CD4-positive, alpha-beta T cell (primary cell): ENCODE data around the gene ASB18. TPM values are rescaled to one million over a fixed set of nuclear protein-coding genes. Genes with fewer than 3 reads are reported as not detected.

Experiments used
- ATAC-seq: fragments of 200-7000 bp; cut with Tn5 transposase; one replicate; pipeline ENCODE4 v1.10.0; 2022; ENCODE audit warnings: mild to moderate bottlenecking; ENCODE audit not compliant: poor library complexity
- CTCF ChIA-PET: fragments of 350-600 bp; sonication (Branson Sonifier 250); formaldehyde crosslinking; loops from one replicate; lab custom pipeline; 2021; ENCODE audit warnings: antibody characterized with exemption, inconsistent platforms; lab: Charles Lee
- POLR2A ChIA-PET: fragments of 350-600 bp; sonication (Branson Sonifier 250); formaldehyde crosslinking; loops from one replicate; lab custom pipeline; 2021; ENCODE audit warnings: antibody characterized with exemption, inconsistent platforms; lab: Charles Lee
- DNase-seq, 14 experiments: peaks; one replicate each; pipeline ENCODE4 v3.0.0-alpha.2; 2013 to 2020; ENCODE audit warnings: mixed read lengths in 2 of 14
- H3K27ac ChIP-seq, 2 donors: one replicate each; pipeline versions ENCODE4 v1.5.1 to v1.7.0; 2013; ENCODE audit warnings: low read length in 2 of 2, low read depth in 1 of 2, mild to moderate bottlenecking in 1 of 2
- H3K27me3 ChIP-seq, 2 experiments: 1 replicate in 1 of 2; 2 replicates in 1 of 2; pipeline versions ENCODE4 v1.6.1 to v1.7.0; 2013; ENCODE audit warnings: low read length in 2 of 2, control low read depth in 1 of 2, mild to moderate bottlenecking in 1 of 2, moderate library complexity in 1 of 2; ENCODE audit not compliant: insufficient read depth in 2 of 2, control insufficient read depth in 1 of 2
- H3K36me3 ChIP-seq: one replicate; pipeline ENCODE4 v1.6.1; 2013; ENCODE audit warnings: low read length, control low read depth; ENCODE audit not compliant: insufficient read depth
- H3K4me1 ChIP-seq: one replicate; pipeline ENCODE4 v1.6.1; 2013; ENCODE audit warnings: low read length, control low read depth; ENCODE audit not compliant: insufficient read depth
- H3K4me3 ChIP-seq: one replicate; pipeline ENCODE4 v1.5.1; 2013; ENCODE audit warnings: mild to moderate bottlenecking, low read length, moderate library complexity
- H3K9me3 ChIP-seq, 2 experiments: 1 replicate in 1 of 2; 2 replicates in 1 of 2; pipeline versions ENCODE4 v1.6.1 to v1.7.0; 2013; ENCODE audit warnings: low read length in 2 of 2, mild to moderate bottlenecking in 2 of 2, control low read depth in 1 of 2, moderate library complexity in 1 of 2; ENCODE audit not compliant: control insufficient read depth in 1 of 2, insufficient read depth in 1 of 2
- H3K27ac Mint-ChIP-seq: one replicate; pipeline ENCODE4 v1.8.0; 2020; ENCODE audit warnings: mixed read lengths
- H3K27me3 Mint-ChIP-seq: one replicate; pipeline ENCODE4 v1.8.0; 2021; ENCODE audit warnings: mixed read lengths
- H3K36me3 Mint-ChIP-seq: one replicate; pipeline ENCODE4 v1.8.0; 2021; ENCODE audit warnings: low read depth, mixed read lengths
- H3K4me1 Mint-ChIP-seq: one replicate; pipeline ENCODE4 v1.8.0; 2021; ENCODE audit warnings: low read depth, mixed read lengths
- H3K4me3 Mint-ChIP-seq: one replicate; pipeline ENCODE4 v1.8.0; 2020; ENCODE audit warnings: mild to moderate bottlenecking, mixed read lengths
- H3K9me3 Mint-ChIP-seq: one replicate; pipeline ENCODE4 v1.8.0; 2020; ENCODE audit warnings: mixed read lengths
- CTCF ChIP-seq: fragments of 200-600 bp; IDR thresholded peaks from one replicate; pipeline ENCODE4 v1.8.0; 2022; ENCODE audit warnings: antibody characterized with exemption, mild to moderate bottlenecking
- intact Hi-C, 2 experiments: fragments of 100-400 bp; cut with DNase I in 1 of 2; cut with micrococcal nuclease in 1 of 2; formaldehyde crosslinking; loops; one replicate each; pipeline versions ENCODE4 v1.15.1 to v1.9.0; 2023 to 2025; cut with DNase I, micrococcal nuclease
- total RNA-seq, 174 experiments: library from RNA in 2 of 174; stranded (reverse) in 2 of 174; gene quantifications; one replicate each; pipeline ENCODE4 v1.2.3 and lab custom pipeline; 2021 to 2026

Gene ASB18
- total RNA-seq, 2 experiments from 2014 or later = not detected

GRCh38 chr2:236171181-236171679 is 93.0 kb downstream of the ASB18 start:
- Mint-ChIP-seq H3K4me1 (peaks cover 17% of the 10 kb centered on the region), H3K36me3 (no peaks in the 10 kb centered on the region), H3K27me3 (peaks cover 69% of the 10 kb centered on the region), H3K27ac (no peak overlapping the region), H3K4me3 (no peak overlapping the region), H3K9me3 (no peaks in the 10 kb centered on the region)
- intact Hi-C loops = no loop called here
- H3K27ac ChIP-seq = no peak overlapping the region
- H3K36me3 ChIP-seq = no peaks in the 10 kb centered on the region
- ChIA-PET CTCF (no interaction called here), POLR2A (no interaction called here)
- peaks cover 58 to 92% of the 10 kb centered on the region in 2 experiments for H3K27me3 ChIP-seq
- peaks cover 9% of the 10 kb centered on the region for H3K4me1 ChIP-seq
- no peak for ATAC-seq
- H3K4me3 ChIP-seq = no peak overlapping the region
- peaks cover 0 to 30% of the 10 kb centered on the region in 2 experiments for H3K9me3 ChIP-seq
- DNase-seq = no peak
- TF ChIP-seq CTCF = no peak

- DNase-seq = no peak
- intact Hi-C loops = no loop called here
Measured at GRCh38 chr2:236170590-236171165, 93.5 kb downstream of the ASB18 start.

GRCh38 chr2:236169741-236170589 is 94.2 kb downstream of the ASB18 start:
- Histone ChIP-seq H3K4me3 (no peak overlapping the region), H3K9me3 (peaks cover 0 to 31% of the 10 kb centered on the region in 2 experiments), H3K27ac (no peak overlapping the region), H3K36me3 (no peaks in the 10 kb centered on the region), H3K4me1 (peaks cover 9% of the 10 kb centered on the region), H3K27me3 (peaks cover 66 to 92% of the 10 kb centered on the region in 2 experiments)
- no peaks in the 10 kb centered on the region for H3K9me3 Mint-ChIP-seq
- no peaks in the 10 kb centered on the region for H3K36me3 Mint-ChIP-seq
- TF ChIP-seq CTCF = no peak
- peaks cover 69% of the 10 kb centered on the region for H3K27me3 Mint-ChIP-seq
- DNase-seq (no peak), ATAC-seq (no peak)
- POLR2A ChIA-PET = no interaction called here
- CTCF ChIA-PET = no interaction called here
- no peak overlapping the region for H3K27ac Mint-ChIP-seq
- peaks cover 21% of the 10 kb centered on the region for H3K4me1 Mint-ChIP-seq
- intact Hi-C loops = no loop called here
- H3K4me3 Mint-ChIP-seq = no peak overlapping the region

More at GRCh38 chr2:236170590-236171165, 93.5 kb downstream of the ASB18 start:
- no peak for ATAC-seq
- H3K36me3 ChIP-seq = no peaks in the 10 kb centered on the region
- no peak overlapping the region for H3K27ac ChIP-seq
- Mint-ChIP-seq H3K27me3 (peaks cover 69% of the 10 kb centered on the region), H3K4me3 (no peak overlapping the region), H3K9me3 (no peaks in the 10 kb centered on the region), H3K36me3 (no peaks in the 10 kb centered on the region), H3K27ac (no peak overlapping the region), H3K4me1 (peaks cover 17% of the 10 kb centered on the region)
- ChIA-PET CTCF (no interaction called here), POLR2A (no interaction called here)
- H3K9me3 ChIP-seq = peaks cover 0 to 30% of the 10 kb centered on the region in 2 experiments
- no peak for TF ChIP-seq CTCF
- no peak overlapping the region for H3K4me3 ChIP-seq
- H3K4me1 ChIP-seq = peaks cover 9% of the 10 kb centered on the region
- H3K27me3 ChIP-seq = peaks cover 61 to 92% of the 10 kb centered on the region in 2 experiments
